Fibroblast of villous mesenchyme (primary cell): Measurements from ENCODE around the gene DNM1. TPM values are rescaled to one million over a fixed set of nuclear protein-coding genes. Genes with fewer than 3 reads are reported as not detected.
A peak's percentile ranks its signal among the peaks of the same experiment; 100 is the strongest.

Source experiments
- small RNA-seq: library from RNA; depleted of rRNA; stranded (forward); fragments of <200 nt; gene quantifications from one replicate; pipeline ENCODE3, GENCODE V24; 2012
- total RNA-seq: library from RNA; depleted of rRNA; stranded (reverse); fragments of >200 nt; gene quantifications from 2 replicates; pipeline ENCODE4 v1.2.3, GENCODE V29; 2012

DNM1 gene
- total RNA-seq, 1 donor = 15.5 TPM

Small RNA genes lying within 50 kb of the gene (small RNA-seq; reads per million reads assigned to genes)
- gene MIR199B (239 reads per million, percentile 98 among the genes with 10 or more reads in this experiment), gene MIR3154 (not detected)

Other genes starting within 250 kb of the DNM1 start
- gene EEIG1, start 222.4 kb upstream of the DNM1 start, total RNA-seq = 15.5 and 16.4 TPM in 2 replicates
- 6.8 and 10.8 TPM in 2 replicates for gene NAIF1, start 136.1 kb upstream of the DNM1 start, total RNA-seq
- 36.1 and 47.5 TPM in 2 replicates for gene SLC25A25, start 135.1 kb upstream of the DNM1 start, total RNA-seq
- gene PTGES2, start 75.7 kb upstream of the DNM1 start, total RNA-seq = 43.6 and 58.6 TPM in 2 replicates
- not detected in 2 replicates for gene LCN2, start 53.9 kb upstream of the DNM1 start, total RNA-seq
- gene BBLN, start 43.1 kb upstream of the DNM1 start, total RNA-seq = 19.4 and 30.3 TPM in 2 replicates
- gene CIZ1, start 11.8 kb upstream of the DNM1 start, total RNA-seq = 34.1 and 35.4 TPM in 2 replicates
- 114 and 116 TPM in 2 replicates for gene GOLGA2, start 72.6 kb downstream of the DNM1 start, total RNA-seq
- 26.7 and 31.1 TPM in 2 replicates for gene SWI5, start 72.9 kb downstream of the DNM1 start, total RNA-seq
- 17.7 and 20.6 TPM in 2 replicates for gene TRUB2, start 119.1 kb downstream of the DNM1 start, total RNA-seq
- 22.0 and 32.5 TPM in 2 replicates for gene COQ4, start 119.5 kb downstream of the DNM1 start, total RNA-seq
- 21.3 and 22.9 TPM in 2 replicates for gene SLC27A4, start 137.1 kb downstream of the DNM1 start, total RNA-seq
- 29.8 and 33.8 TPM in 2 replicates for gene URM1, start 168.0 kb downstream of the DNM1 start, total RNA-seq
- gene CERCAM, start 217.5 kb downstream of the DNM1 start, total RNA-seq = 80.2 and 86.8 TPM in 2 replicates